ENCODE data around the gene SEMA3D. TPM values are rescaled to one million over a fixed set of nuclear protein-coding genes. Genes with fewer than 3 reads are reported as not detected.

The SEMA3D gene
- total RNA-seq, 1 experiment from 2014 or later: 23.3 TPM

DNA sequence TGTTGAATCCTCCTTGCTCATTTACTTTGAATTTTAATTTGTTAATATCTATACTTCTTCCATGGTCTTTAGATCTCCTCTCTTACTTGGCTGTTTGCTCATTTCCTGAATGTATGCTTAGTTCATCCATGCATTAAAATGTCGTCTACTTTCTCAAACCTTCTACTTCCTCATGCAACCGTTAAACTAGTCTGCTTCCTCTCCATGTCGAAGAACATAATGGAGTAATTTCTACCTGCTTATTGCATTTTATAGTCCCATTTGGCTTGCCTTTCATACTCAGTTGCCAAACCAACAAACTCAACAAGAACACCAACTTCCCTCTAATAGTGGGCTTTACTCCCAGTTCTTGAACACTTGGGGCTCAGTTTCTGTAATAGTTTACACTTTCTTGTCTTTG, 43.8 kb upstream of the SEMA3D start:
- DNase-seq (ENCODE audit: low spot score): peak; percentile 3
- intact Hi-C loops (cut with micrococcal nuclease; ENCODE audit: unreplicated experiment): no loop called here
- no peak for TF ChIP-seq EZH2 (IDR thresholded peaks at IDR 0.05; ENCODE audit: borderline replicate concordance, low read depth, low read length, poor library complexity, severe bottlenecking)
- TF ChIP-seq, protein P1, sequence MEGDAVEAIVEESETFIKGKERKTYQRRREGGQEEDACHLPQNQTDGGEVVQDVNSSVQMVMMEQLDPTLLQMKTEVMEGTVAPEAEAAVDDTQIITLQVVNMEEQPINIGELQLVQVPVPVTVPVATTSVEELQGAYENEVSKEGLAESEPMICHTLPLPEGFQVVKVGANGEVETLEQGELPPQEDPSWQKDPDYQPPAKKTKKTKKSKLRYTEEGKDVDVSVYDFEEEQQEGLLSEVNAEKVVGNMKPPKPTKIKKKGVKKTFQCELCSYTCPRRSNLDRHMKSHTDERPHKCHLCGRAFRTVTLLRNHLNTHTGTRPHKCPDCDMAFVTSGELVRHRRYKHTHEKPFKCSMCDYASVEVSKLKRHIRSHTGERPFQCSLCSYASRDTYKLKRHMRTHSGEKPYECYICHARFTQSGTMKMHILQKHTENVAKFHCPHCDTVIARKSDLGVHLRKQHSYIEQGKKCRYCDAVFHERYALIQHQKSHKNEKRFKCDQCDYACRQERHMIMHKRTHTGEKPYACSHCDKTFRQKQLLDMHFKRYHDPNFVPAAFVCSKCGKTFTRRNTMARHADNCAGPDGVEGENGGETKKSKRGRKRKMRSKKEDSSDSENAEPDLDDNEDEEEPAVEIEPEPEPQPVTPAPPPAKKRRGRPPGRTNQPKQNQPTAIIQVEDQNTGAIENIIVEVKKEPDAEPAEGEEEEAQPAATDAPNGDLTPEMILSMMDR (conservative IDR thresholded peaks at IDR 0.05; ENCODE audit: low read depth, low read length): no peak
- Histone ChIP-seq H3K4me3 (ENCODE audit: low read depth, low read length, poor library complexity, severe bottlenecking) (no peak overlapping the region), H3K4me1 (ENCODE audit: insufficient read depth, low read length, poor library complexity, severe bottlenecking) (peaks cover 12% of the 10 kb centered on the region), H3K27ac (ENCODE audit: low read depth, low read length, poor library complexity, severe bottlenecking) (no peak overlapping the region), H3K9me3 (ENCODE audit: low read depth, low read length, poor library complexity, severe bottlenecking) (no peaks in the 10 kb centered on the region), H3K36me3 (ENCODE audit: insufficient read depth, low read length, poor library complexity, severe bottlenecking) (no peaks in the 10 kb centered on the region), H3K27me3 (replicated peaks; ENCODE audit: insufficient read depth, low read depth, low read length, poor library complexity) (no peaks in the 10 kb centered on the region)
- no TSS peak for BruUV-seq (replicated peaks)
- POLR2A ChIA-PET (ENCODE audit: low non-redundant PET): no interaction called here
- CTCF ChIA-PET: no interaction called here

DNA sequence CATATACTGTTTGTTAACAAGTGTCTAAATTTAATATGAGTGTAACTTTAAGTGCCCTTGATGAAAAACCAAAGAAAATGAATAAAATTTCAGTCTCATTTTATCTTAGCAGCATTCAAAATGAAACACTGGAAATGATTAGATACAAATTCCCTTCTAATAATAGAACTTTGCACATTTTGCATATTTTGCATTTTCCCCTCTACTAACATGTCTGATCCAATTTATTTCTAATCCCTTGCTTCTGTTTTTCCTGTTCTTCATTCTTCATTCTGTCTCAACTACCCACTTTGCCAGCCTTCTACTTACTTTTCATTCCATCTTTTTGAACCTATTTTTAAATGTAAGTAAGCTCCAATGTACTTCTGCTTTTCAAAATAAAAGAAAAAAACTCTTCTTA, 42.7 kb upstream of the SEMA3D start:
- ChIA-PET CTCF (no interaction called here), POLR2A (ENCODE audit: low non-redundant PET) (no interaction called here)
- no peaks in the 10 kb centered on the region for H3K36me3 ChIP-seq (ENCODE audit: insufficient read depth, low read length, poor library complexity, severe bottlenecking)
- no TSS peak for BruUV-seq (replicated peaks)
- TF ChIP-seq, protein P1 (conservative IDR thresholded peaks at IDR 0.05; ENCODE audit: low read depth, low read length): no peak
- no peak for TF ChIP-seq EZH2 (IDR thresholded peaks at IDR 0.05; ENCODE audit: borderline replicate concordance, low read depth, low read length, poor library complexity, severe bottlenecking)
- intact Hi-C loops (cut with micrococcal nuclease; ENCODE audit: unreplicated experiment): no loop called here
- H3K27ac ChIP-seq (ENCODE audit: low read depth, low read length, poor library complexity, severe bottlenecking): no peak overlapping the region
- DNase-seq (ENCODE audit: low spot score): no peak
- no peaks in the 10 kb centered on the region for H3K9me3 ChIP-seq (ENCODE audit: low read depth, low read length, poor library complexity, severe bottlenecking)
- H3K27me3 ChIP-seq (replicated peaks; ENCODE audit: insufficient read depth, low read depth, low read length, poor library complexity): no peaks in the 10 kb centered on the region
- H3K4me1 ChIP-seq (ENCODE audit: insufficient read depth, low read length, poor library complexity, severe bottlenecking): peaks cover 12% of the 10 kb centered on the region
- H3K4me3 ChIP-seq (ENCODE audit: low read depth, low read length, poor library complexity, severe bottlenecking): no peak overlapping the region

DNA sequence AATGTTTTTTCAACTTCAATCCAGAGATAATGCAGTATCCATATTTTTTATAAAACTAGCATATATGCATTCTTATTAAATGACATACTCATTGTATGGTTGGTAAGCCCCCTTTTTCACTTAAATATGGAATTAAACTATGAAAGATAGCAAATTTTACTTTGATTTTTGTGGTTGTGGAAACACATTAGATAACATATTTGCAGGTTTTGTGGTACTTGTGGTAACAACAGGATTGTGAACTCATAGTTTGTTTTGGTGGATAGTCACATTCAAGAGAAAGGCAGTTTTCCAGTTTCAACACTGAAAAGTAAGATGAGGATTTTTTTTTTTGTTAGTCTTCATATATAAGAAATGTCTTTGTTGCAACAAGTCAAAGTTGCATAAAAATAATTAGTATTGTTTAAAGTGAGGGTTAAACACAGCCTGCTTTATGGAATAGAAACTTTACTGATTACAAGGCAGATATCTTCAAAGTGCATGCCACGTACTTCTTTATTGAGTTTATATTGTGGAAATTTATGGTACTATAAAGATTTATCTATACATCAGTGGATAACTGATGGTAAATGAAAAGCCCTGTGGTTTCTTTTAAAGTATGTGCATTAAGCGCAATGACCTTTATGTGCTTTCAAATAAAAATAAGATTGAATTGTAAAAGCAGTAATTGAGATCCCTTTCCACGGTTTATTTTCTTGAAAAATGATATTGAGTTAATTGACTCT, 39.7 kb upstream of the SEMA3D start:
- intact Hi-C loops (cut with micrococcal nuclease; ENCODE audit: unreplicated experiment): no loop called here
- no peak for DNase-seq (ENCODE audit: low spot score)
- no peaks in the 10 kb centered on the region for H3K36me3 ChIP-seq (ENCODE audit: insufficient read depth, low read length, poor library complexity, severe bottlenecking)

More for the DNA sequence above, 39.7 kb upstream of the SEMA3D start:
- H3K4me3 ChIP-seq (ENCODE audit: low read depth, low read length, poor library complexity, severe bottlenecking): no peak overlapping the region
- H3K27ac ChIP-seq (ENCODE audit: low read depth, low read length, poor library complexity, severe bottlenecking): no peak overlapping the region
- ChIA-PET CTCF (no interaction called here), POLR2A (ENCODE audit: low non-redundant PET) (no interaction called here)
- no TSS peak for BruUV-seq (replicated peaks)
- TF ChIP-seq, protein P1 (conservative IDR thresholded peaks at IDR 0.05; ENCODE audit: low read depth, low read length): no peak
- TF ChIP-seq EZH2 (IDR thresholded peaks at IDR 0.05; ENCODE audit: borderline replicate concordance, low read depth, low read length, poor library complexity, severe bottlenecking): no peak
- peaks cover 12% of the 10 kb centered on the region for H3K4me1 ChIP-seq (ENCODE audit: insufficient read depth, low read length, poor library complexity, severe bottlenecking)
- H3K27me3 ChIP-seq (replicated peaks; ENCODE audit: insufficient read depth, low read depth, low read length, poor library complexity): no peaks in the 10 kb centered on the region
- H3K9me3 ChIP-seq (ENCODE audit: low read depth, low read length, poor library complexity, severe bottlenecking): no peaks in the 10 kb centered on the region

Data from A673 (cell line).